B cell (primary cell): ENCODE measurements around the gene ABHD13. TPM values are rescaled to one million over a fixed set of nuclear protein-coding genes. Genes with fewer than 3 reads are reported as not detected.

Experiments used
- ATAC-seq: fragments of 200-7000 bp; cut with Tn5 transposase; one replicate; pipeline ENCODE4 v1.10.0; 2021; ENCODE audit warnings: low read depth, mild to moderate bottlenecking, moderate number of reproducible peaks, moderate library complexity
- CTCF ChIA-PET: fragments of 350-600 bp; sonication (Branson Sonifier 250); formaldehyde crosslinking; loops from one replicate; lab custom pipeline; 2021; ENCODE audit warnings: antibody characterized with exemption, inconsistent platforms; lab: Charles Lee
- POLR2A ChIA-PET: fragments of 350-600 bp; sonication (Branson Sonifier 250); formaldehyde crosslinking; loops from one replicate; lab custom pipeline; 2021; ENCODE audit warnings: antibody characterized with exemption; lab: Charles Lee
- DNase-seq: peaks from one replicate; pipeline ENCODE4 v3.0.0; 2013
- H2AFZ ChIP-seq: 2 replicates; pipeline ENCODE4 v1.6.1; 2012; ENCODE audit warnings: mild to moderate bottlenecking, low read depth, low read length; ENCODE audit not compliant: insufficient read depth, poor library complexity, severe bottlenecking
- H3K27ac ChIP-seq, 2 donors: 1 replicate in 1 of 2; 2 replicates in 1 of 2; pipeline ENCODE4 v1.5.1; 2012 to 2013; ENCODE audit warnings: low read length in 2 of 2, mild to moderate bottlenecking in 2 of 2, moderate library complexity in 1 of 2
- H3K27me3 ChIP-seq, 4 experiments: fragments of 200-600 bp in 1 of 4; sonication (generic) in 1 of 4; replicated peaks in 1 of 4; 1 replicate in 2 of 4; 2 replicates in 2 of 4; pipeline versions ENCODE4 v1.6.1 to v1.7.0; 2013 to 2016; ENCODE audit warnings: low read length in 3 of 4, mild to moderate bottlenecking in 2 of 4, mixed read lengths in 1 of 4, moderate library complexity in 1 of 4; ENCODE audit not compliant: insufficient read depth in 4 of 4, control insufficient read depth in 3 of 4; ENCODE audit errors: control extremely low read depth in 1 of 4
- H3K36me3 ChIP-seq, 2 experiments: replicated peaks in 1 of 2; 1 replicate in 1 of 2; 2 replicates in 1 of 2; pipeline versions ENCODE4 v1.6.1 to v1.7.1; 2013; ENCODE audit warnings: low read length in 1 of 2; ENCODE audit not compliant: insufficient read depth in 2 of 2, control insufficient read depth in 1 of 2; ENCODE audit errors: control extremely low read depth in 1 of 2, extremely low read depth in 1 of 2
- H3K4me1 ChIP-seq, 2 donors: fragments of 200-600 bp in 1 of 2; sonication (generic) in 1 of 2; 1 replicate in 1 of 2; 2 replicates in 1 of 2; pipeline versions ENCODE4 v1.5.1 to v1.6.1; 2013 to 2017; ENCODE audit warnings: low read length in 2 of 2; ENCODE audit not compliant: control insufficient read depth in 2 of 2, insufficient read depth in 2 of 2
- H3K4me2 ChIP-seq: replicated peaks from 2 replicates; pipeline ENCODE3; 2012; ENCODE audit warnings: mild to moderate bottlenecking, low read depth, low read length; ENCODE audit not compliant: poor library complexity, severe bottlenecking
- H3K4me3 ChIP-seq, 5 experiments: fragments of 200-600 bp in 1 of 5; sonication (generic) in 1 of 5; 1 replicate in 3 of 5; 2 replicates in 2 of 5; pipeline versions ENCODE4 v1.5.1 to v1.7.0; 2011 to 2016; ENCODE audit warnings: low read length in 4 of 5, mild to moderate bottlenecking in 4 of 5, low read depth in 2 of 5, control low read depth in 1 of 5, moderate library complexity in 1 of 5; ENCODE audit not compliant: insufficient read depth in 1 of 5; ENCODE audit errors: control extremely low read depth in 1 of 5, extremely low read depth in 1 of 5
- H3K79me2 ChIP-seq: fragments of 200-600 bp; sonication (generic); one replicate; pipeline ENCODE4 v1.6.0; 2016; ENCODE audit warnings: low read length; ENCODE audit not compliant: control insufficient read depth, insufficient read depth
- H3K9ac ChIP-seq: fragments of 200-600 bp; sonication (generic); 2 replicates; pipeline ENCODE4 v1.6.1; 2017; ENCODE audit warnings: mild to moderate bottlenecking, low read length, moderate library complexity
- H3K9me3 ChIP-seq, 3 donors: one replicate each; pipeline versions ENCODE4 v1.6.1 to v1.7.1; 2013; ENCODE audit warnings: low read length in 2 of 3; ENCODE audit not compliant: control insufficient read depth in 2 of 3, insufficient read depth in 1 of 3; ENCODE audit errors: control extremely low read depth in 1 of 3
- H4K20me1 ChIP-seq: 2 replicates; pipeline ENCODE4 v1.6.0; 2012; ENCODE audit warnings: mild to moderate bottlenecking, low read length; ENCODE audit not compliant: insufficient read depth, control insufficient read depth, poor library complexity, severe bottlenecking
- H3K27ac Mint-ChIP-seq: one replicate; pipeline ENCODE4 v1.8.0; 2021; ENCODE audit warnings: mixed read lengths
- H3K27me3 Mint-ChIP-seq: one replicate; pipeline ENCODE4 v1.8.0; 2021; ENCODE audit warnings: mixed read lengths
- H3K4me1 Mint-ChIP-seq: one replicate; pipeline ENCODE4 v1.8.0; 2021; ENCODE audit warnings: mixed read lengths
- H3K4me3 Mint-ChIP-seq: one replicate; pipeline ENCODE4 v1.8.0; 2021; ENCODE audit warnings: mixed read lengths
- H3K9me3 Mint-ChIP-seq: one replicate; pipeline ENCODE4 v1.8.0; 2022; ENCODE audit warnings: mixed read lengths; ENCODE audit not compliant: insufficient read depth
- EZH2 ChIP-seq: IDR thresholded peaks from 2 replicates; pipeline ENCODE4 v1.6.1; 2012; ENCODE audit warnings: borderline replicate concordance, low read depth, mild to moderate bottlenecking, moderate library complexity, low read length; ENCODE audit not compliant: insufficient read depth, poor library complexity, severe bottlenecking
- WGBS: methylation state at CpG from one replicate; pipeline ENCODE4 v1.1.5; 2013; ENCODE audit warnings: missing lambda C conversion rate; ENCODE audit not compliant: insufficient coverage; 5-methylcytosine and 5-hydroxymethylcytosine counted together
- intact Hi-C: fragments of 100-400 bp; cut with micrococcal nuclease; formaldehyde crosslinking; loops from one replicate; pipeline ENCODE4 v1.10.0; 2022
- polyA plus RNA-seq: library from polyadenylated mRNA; depleted of rRNA; stranded (reverse); fragments of >200 nt; gene quantifications from 2 replicates; pipeline ENCODE4 v1.2.3, GENCODE V29; 2012
- total RNA-seq, 2 donors: library from RNA; stranded (reverse); fragments of 120-200 nt in 1 of 2; gene quantifications; 1 replicate in 1 of 2; 2 replicates in 1 of 2; pipeline versions ENCODE4 v1.2.3 to v1.2.4, GENCODE V29; 2013 to 2022
- TF ChIP-seq, protein P1 (sequence below): fragments of 200-600 bp; IDR thresholded peaks from one replicate; pipeline ENCODE4 v1.8.0; 2022; ENCODE audit warnings: antibody characterized with exemption, mild to moderate bottlenecking

The ABHD13 gene
- total and polyA plus RNA-seq, 2 donors (not counting 1 experiment from before 2014, with no cell fraction given), result 6.2 to 14.6 TPM

DNA sequence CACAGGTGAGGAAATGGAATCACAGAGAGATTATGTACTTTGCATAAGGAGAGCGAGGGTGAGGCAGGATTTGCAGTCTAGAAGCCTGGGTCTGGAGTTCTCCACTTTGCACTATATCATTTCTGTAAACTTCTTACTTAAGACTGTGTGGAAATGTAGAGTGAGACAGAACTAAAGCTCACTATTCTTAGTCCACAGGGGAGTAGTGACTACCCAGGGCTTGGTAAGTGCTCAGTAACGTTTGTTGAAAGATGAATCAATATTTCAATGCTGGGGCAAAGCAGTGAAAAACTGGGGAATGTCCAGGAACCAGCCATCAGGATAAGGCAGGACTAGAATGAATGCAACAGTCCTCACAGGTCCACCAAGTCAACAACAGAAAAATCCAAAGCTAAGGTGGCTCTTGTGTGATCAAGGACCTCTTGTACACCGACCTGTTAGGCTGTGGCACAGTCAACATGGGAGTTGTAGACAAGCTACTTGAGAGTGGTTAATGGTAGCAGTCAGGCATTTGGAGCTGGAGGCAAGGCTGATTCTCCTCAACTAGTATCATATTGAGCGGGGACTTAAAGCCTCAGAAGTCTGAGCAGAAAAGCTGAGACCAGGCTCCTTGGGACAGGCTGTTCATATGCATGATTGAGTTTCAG, 50.4 kb downstream of the ABHD13 start:
- peak overlapping the region; percentile 87 for H3K27ac Mint-ChIP-seq
- DNase-seq, result peak; percentile 16
- ChIA-PET CTCF (interaction anchor here (0.9 to 1.4 kb wide), 3 partner anchors 40 to 56 kb away, joined by 3 to 4 read pairs (median 3); no protein-coding TSS in a partner anchor), POLR2A (interaction anchor here (0.8 kb wide), 1 partner anchor 53 kb away, joined by 3 read pairs; the partner anchor contains the start of gene LIG4)
- H3K36me3 ChIP-seq, result no peaks in the 10 kb centered on the region
- H3K4me2 ChIP-seq, result peak overlapping the region; percentile 86
- H3K9me3 ChIP-seq, result peaks cover 0 to 3% (median 0%) of the 10 kb centered on the region in 3 donors
- H3K4me1 ChIP-seq, result peaks cover 37 to 44% of the 10 kb centered on the region in 2 donors
- H3K9ac ChIP-seq, result no peak overlapping the region
- H3K4me3 ChIP-seq, result no peak overlapping the region
- no peaks in the 10 kb centered on the region for H3K27me3 ChIP-seq
- H3K27ac ChIP-seq, result peak overlapping the region; percentile 61 to 83
- H4K20me1 ChIP-seq, result no peaks in the 10 kb centered on the region
- no peak for ATAC-seq
- H2AFZ ChIP-seq, result peak overlapping the region; percentile 85
- intact Hi-C loops, result loop anchor here (2.0 kb wide), 1 partner anchor 50 kb away; the partner anchor contains the start of gene ABHD13
- H3K9me3 Mint-ChIP-seq, result peaks cover 2% of the 10 kb centered on the region
- TF ChIP-seq, protein P1, sequence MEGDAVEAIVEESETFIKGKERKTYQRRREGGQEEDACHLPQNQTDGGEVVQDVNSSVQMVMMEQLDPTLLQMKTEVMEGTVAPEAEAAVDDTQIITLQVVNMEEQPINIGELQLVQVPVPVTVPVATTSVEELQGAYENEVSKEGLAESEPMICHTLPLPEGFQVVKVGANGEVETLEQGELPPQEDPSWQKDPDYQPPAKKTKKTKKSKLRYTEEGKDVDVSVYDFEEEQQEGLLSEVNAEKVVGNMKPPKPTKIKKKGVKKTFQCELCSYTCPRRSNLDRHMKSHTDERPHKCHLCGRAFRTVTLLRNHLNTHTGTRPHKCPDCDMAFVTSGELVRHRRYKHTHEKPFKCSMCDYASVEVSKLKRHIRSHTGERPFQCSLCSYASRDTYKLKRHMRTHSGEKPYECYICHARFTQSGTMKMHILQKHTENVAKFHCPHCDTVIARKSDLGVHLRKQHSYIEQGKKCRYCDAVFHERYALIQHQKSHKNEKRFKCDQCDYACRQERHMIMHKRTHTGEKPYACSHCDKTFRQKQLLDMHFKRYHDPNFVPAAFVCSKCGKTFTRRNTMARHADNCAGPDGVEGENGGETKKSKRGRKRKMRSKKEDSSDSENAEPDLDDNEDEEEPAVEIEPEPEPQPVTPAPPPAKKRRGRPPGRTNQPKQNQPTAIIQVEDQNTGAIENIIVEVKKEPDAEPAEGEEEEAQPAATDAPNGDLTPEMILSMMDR, result no peak
- no peak for TF ChIP-seq EZH2
- peaks cover 51% of the 10 kb centered on the region for H3K4me1 Mint-ChIP-seq
- H3K27me3 Mint-ChIP-seq, result no peaks in the 10 kb centered on the region
- peak overlapping the region; percentile 24 for H3K4me3 Mint-ChIP-seq
- no CpG with 5 or more reads among the region's 4 CpGs for WGBS
- no peaks in the 10 kb centered on the region for H3K79me2 ChIP-seq
